GM13976 (cell line): ENCODE measurements around the gene CCNT2.
"Not testable (repeated sequence)": the region's sequence is repeated elsewhere in the genome, so short reads cannot be mapped to it uniquely, and the experiment has no call there.

Source experiments
- DNase-seq: peaks from one replicate; pipeline ENCODE4 v3.0.0; 2012; ENCODE audit warnings: low spot score
- in situ Hi-C: fragments of 300-500 bp; cut with MboI; formaldehyde crosslinking; loops from one replicate; pipeline ENCODE4 v1.12.0; 2022; ENCODE audit warnings: low sequenced_read_pairs, mixed read lengths, inconsistent platforms; ENCODE audit not compliant: unreplicated experiment
- TF ChIP-seq, protein P1 (sequence below): IDR thresholded peaks from 2 replicates; pipeline ENCODE4 v1.5.1; 2012; ENCODE audit warnings: borderline replicate concordance, mild to moderate bottlenecking; ENCODE audit not compliant: insufficient read depth; ENCODE audit errors: extremely low read depth, missing control alignments, control extremely low read depth

Gene CCNT2

DNA sequence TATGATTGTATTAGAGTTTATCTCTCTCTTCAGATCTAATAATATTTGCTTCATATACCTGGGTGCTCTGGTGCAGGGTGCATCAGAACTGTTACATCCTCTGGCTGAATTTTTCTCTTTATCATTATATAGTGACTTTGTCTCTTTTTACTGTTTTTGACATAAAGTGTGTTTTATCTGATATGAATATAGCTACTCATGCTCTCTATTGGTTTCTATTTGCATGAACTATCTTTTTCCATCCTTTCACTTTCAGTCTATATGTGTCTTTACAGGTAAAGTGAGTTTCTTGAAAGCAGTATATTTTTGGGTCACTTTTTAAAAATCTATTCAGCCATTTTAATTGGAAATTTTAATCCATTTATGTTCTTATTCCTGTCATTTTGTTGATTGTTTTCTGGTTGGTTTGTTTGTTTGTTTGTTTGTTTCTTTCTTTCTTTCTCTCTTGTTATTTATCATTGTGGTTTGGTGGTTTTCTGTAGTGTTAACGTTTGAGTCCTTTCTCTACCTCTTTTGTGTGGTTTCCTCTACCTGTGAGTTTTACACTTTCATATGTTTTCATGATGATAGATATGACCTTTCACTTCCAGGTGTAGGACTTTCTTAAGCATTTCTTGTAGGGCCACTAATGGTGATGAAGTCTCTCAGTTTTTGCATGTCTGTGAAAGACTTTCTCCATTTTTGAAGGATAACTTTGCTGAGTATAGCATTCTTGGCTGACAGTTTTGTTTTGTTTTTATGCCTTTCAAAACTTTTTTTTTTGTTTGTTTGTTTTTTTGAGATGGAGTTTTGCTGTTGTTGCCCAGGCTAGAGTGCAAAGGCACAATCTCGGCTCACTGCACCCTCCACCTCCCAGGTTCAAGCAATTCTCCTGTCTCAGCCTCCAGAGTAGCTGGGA, 54.9 kb downstream of the CCNT2 start:
- in situ Hi-C loops = no loop called here
- peak; percentile 28 for DNase-seq
- TF ChIP-seq, protein P1, sequence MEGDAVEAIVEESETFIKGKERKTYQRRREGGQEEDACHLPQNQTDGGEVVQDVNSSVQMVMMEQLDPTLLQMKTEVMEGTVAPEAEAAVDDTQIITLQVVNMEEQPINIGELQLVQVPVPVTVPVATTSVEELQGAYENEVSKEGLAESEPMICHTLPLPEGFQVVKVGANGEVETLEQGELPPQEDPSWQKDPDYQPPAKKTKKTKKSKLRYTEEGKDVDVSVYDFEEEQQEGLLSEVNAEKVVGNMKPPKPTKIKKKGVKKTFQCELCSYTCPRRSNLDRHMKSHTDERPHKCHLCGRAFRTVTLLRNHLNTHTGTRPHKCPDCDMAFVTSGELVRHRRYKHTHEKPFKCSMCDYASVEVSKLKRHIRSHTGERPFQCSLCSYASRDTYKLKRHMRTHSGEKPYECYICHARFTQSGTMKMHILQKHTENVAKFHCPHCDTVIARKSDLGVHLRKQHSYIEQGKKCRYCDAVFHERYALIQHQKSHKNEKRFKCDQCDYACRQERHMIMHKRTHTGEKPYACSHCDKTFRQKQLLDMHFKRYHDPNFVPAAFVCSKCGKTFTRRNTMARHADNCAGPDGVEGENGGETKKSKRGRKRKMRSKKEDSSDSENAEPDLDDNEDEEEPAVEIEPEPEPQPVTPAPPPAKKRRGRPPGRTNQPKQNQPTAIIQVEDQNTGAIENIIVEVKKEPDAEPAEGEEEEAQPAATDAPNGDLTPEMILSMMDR = no peak

DNA sequence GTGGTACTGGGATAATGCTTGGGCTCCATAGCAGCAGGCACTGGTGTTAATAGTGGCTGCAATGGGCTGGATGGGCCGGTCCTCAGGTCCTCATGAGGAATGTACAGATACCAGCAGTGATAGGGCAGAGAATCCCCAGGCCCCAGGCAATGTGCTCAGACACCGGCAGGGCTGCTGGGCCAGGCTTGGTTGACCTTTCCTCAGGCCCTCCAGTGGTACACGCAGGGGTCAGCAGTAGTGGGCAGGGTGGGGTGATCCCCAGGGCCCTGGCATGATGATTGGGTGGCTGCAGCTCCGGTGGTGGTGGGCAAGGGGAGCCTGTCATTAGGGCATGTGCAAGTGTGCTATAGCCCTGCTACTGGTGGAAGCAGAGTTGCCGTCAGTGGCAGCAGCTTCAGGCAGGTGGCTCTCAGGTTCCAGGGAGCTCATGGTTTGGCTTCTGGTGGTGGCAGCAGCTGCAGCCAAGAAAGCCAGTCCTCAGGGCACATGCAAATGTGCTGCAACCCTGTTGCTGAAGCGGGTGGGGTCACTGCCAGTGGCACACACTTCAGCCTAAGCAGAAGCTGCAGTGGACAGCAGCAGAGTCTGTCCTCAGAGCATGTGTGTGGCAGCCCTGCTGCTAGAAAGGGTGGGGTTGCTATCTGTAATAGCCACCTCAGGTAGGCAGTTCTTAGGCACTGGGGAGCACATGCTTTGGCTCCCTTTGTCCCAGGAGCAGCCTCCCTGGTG, 56.8 kb downstream of the CCNT2 start:
- in situ Hi-C loops = loop anchor here (25.0 kb wide), 1 partner anchor 1412 kb away; no protein-coding TSS in a partner anchor
- DNase-seq = no peak
- TF ChIP-seq, protein P1 = no peak

DNA sequence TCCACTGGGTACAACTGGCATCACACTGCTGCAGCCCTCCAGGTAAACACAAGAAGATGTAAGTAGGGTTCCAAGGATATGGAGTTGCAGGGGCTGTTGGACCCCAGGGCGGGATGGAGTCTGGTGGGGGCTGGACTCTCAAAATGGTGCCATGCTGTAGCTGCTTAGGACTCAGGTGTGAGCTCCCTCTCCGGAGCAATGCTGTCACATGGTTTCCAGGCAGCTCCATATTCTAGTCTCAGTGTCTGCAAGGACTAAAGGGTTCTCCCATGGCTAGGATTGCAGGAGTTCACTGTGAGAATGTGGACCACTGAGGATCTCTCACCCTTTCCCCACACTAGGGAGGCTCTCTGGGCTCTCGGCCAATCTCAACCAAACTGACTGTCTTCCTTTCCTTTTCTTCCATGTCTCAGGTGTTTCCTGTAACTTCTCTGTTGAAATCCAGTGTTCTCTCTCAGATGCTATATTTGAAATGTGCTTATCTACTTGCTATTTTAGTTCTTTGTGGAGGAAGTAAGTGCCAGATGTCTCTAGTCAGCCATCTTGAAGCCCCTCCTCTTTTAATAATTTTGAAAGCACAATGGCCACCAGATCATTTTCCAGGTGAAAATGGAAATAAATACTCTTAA, 57.6 kb downstream of the CCNT2 start:
- no peak for DNase-seq
- in situ Hi-C loops = loop anchor here (25.0 kb wide), 1 partner anchor 1411 kb away; no protein-coding TSS in a partner anchor
- TF ChIP-seq, protein P1 = no peak

- not testable (repeated sequence) for DNase-seq
- in situ Hi-C loops = loop anchor here (25.0 kb wide), 1 partner anchor 1410 kb away; no protein-coding TSS in a partner anchor
Observed at GRCh38 chr2:134977104-134977503, 58.5 kb downstream of the CCNT2 start.

GRCh38 chr2:134979221-134979620, 60.6 kb downstream of the CCNT2 start:
- no peak for DNase-seq
- in situ Hi-C loops = loop anchor here (25.0 kb wide), 1 partner anchor 1408 kb away; no protein-coding TSS in a partner anchor
- TF ChIP-seq, protein P1 = no peak

- no peak for DNase-seq
- in situ Hi-C loops = loop anchor here (25.0 kb wide), 1 partner anchor 1407 kb away; no protein-coding TSS in a partner anchor
- TF ChIP-seq, protein P1 = no peak
Observed at GRCh38 chr2:134980639-134981038, 62.0 kb downstream of the CCNT2 start.

DNA sequence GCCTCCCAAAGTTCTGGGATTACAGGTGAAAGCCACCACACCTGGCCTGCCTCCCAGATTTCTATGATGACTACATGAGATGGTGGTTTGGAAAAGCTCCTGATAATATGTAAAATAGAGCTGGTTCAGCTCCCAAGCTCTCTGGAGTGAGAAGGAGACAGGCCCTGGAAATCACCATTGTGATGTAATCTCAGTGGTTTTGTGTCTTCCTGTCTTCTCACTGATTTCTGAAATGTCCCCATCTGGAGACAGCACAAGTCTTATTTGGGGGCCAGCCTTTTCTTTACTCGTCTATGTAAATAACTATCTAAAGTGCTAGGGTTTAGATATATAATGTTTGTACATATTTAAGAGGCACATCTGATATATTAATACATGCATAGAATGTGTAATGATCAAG, 64.0 kb downstream of the CCNT2 start:
- in situ Hi-C loops = loop anchor here (25.0 kb wide), 1 partner anchor 1405 kb away; no protein-coding TSS in a partner anchor
- DNase-seq = peak; percentile 46
- TF ChIP-seq, protein P1 = no peak
